Vagina (tissue), 2 donors: ENCODE results near the gene FAM171A1. TPM values are rescaled to one million over a fixed set of nuclear protein-coding genes. Genes with fewer than 3 reads are reported as not detected.

Source experiments
- DNase-seq, 2 donors: peaks; one replicate each; pipeline ENCODE4 v3.0.0-alpha.2; 2017; ENCODE audit errors: extremely low spot score in 2 of 2
- H3K27ac ChIP-seq: fragments of 200-600 bp; sonication (generic); one replicate; pipeline ENCODE4 v1.5.1; 2019
- H3K27me3 ChIP-seq: fragments of 200-600 bp; sonication (generic); one replicate; pipeline ENCODE4 v1.5.1; 2019
- H3K36me3 ChIP-seq, 2 donors: fragments of 200-600 bp; sonication (generic); one replicate each; pipeline ENCODE4 v1.5.1; 2017 to 2019
- H3K4me1 ChIP-seq: fragments of 200-600 bp; sonication (generic); one replicate; pipeline ENCODE4 v1.5.1; 2019
- H3K4me3 ChIP-seq, 2 donors: fragments of 200-600 bp; sonication (generic); 1 replicate in 1 of 2; 2 replicates in 1 of 2; pipeline ENCODE4 v1.5.1; 2016 to 2019
- H3K9me3 ChIP-seq: fragments of 200-600 bp; sonication (generic); one replicate; pipeline ENCODE4 v1.5.1; 2019
- POLR2A ChIP-seq, 2 donors: fragments of 450-650 bp; IDR thresholded peaks; one replicate each; pipeline ENCODE4 v1.6.1; 2017; ENCODE audit warnings: antibody characterized with exemption in 2 of 2, mild to moderate bottlenecking in 2 of 2, moderate library complexity in 2 of 2
- POLR2AphosphoS5 ChIP-seq, 2 donors: sonication (generic); formaldehyde crosslinking; IDR thresholded peaks; one replicate each; pipeline ENCODE4 v1.9.0; 2017; ENCODE audit warnings: antibody characterized with exemption in 2 of 2, mild to moderate bottlenecking in 2 of 2, low read depth in 1 of 2; ENCODE audit not compliant: insufficient read depth in 1 of 2
- intact Hi-C: fragments of 100-400 bp; cut with DNase I; formaldehyde crosslinking; loops from one replicate; pipeline ENCODE4 v1.15.1; 2023
- total RNA-seq: library from RNA; depleted of rRNA; stranded (reverse); fragments of >200 nt; gene quantifications from one replicate; pipeline ENCODE4 v1.2.3, GENCODE V29; 2016
- TF ChIP-seq, protein P1 (sequence below), 3 experiments: fragments of 450-650 bp in 2 of 3; fragments of 200-600 bp in 1 of 3; sonication (generic) in 1 of 3; IDR thresholded peaks; one replicate each; pipeline ENCODE4 v1.5.1; 2017 to 2019; ENCODE audit warnings: antibody characterized with exemption in 3 of 3, mild to moderate bottlenecking in 2 of 3, moderate library complexity in 2 of 3

The FAM171A1 gene
- total RNA-seq, 1 donor from 2014 or later, result 8.6 TPM

DNA sequence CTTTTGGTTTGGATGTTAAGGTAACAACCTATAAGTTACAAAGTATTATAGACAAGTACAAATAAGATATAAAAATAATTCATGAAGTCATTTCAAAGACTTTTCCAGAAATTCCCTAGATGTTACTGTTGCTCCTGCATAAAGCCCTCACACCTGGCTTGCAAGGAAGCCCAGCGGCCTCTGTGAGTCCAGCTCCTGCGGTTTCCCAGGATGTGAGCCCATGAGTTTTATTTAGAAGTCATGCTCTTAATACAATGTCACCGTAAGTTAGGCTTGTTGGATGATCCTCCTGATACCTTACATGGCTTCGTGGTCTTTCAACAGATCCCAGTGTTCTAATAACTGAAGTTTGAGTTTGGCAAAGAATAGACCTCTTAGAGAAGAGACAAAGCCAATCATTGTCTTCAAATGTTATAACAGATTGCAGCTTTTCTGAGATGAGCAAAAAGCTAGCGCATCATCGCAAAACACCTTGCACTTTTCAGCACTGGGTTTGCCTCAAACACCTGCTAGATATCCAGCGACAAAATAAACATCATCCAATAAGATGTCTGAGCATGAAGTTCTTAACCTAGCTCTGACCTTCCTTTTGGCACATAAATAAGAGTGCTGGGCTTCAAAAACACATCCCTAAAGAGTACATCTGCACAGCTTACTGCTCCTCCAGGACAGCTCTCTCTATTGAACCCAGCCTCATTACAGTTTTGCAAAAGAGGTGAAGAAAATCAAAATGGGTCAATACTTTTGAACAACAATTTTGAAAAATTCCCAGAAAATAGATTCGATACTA is 3.6 kb downstream of the FAM171A1 start:
- TF ChIP-seq, protein P1, sequence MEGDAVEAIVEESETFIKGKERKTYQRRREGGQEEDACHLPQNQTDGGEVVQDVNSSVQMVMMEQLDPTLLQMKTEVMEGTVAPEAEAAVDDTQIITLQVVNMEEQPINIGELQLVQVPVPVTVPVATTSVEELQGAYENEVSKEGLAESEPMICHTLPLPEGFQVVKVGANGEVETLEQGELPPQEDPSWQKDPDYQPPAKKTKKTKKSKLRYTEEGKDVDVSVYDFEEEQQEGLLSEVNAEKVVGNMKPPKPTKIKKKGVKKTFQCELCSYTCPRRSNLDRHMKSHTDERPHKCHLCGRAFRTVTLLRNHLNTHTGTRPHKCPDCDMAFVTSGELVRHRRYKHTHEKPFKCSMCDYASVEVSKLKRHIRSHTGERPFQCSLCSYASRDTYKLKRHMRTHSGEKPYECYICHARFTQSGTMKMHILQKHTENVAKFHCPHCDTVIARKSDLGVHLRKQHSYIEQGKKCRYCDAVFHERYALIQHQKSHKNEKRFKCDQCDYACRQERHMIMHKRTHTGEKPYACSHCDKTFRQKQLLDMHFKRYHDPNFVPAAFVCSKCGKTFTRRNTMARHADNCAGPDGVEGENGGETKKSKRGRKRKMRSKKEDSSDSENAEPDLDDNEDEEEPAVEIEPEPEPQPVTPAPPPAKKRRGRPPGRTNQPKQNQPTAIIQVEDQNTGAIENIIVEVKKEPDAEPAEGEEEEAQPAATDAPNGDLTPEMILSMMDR (IDR thresholded peaks at IDR 0.05), result no peak
- TF ChIP-seq POLR2A (IDR thresholded peaks at IDR 0.05) (no peak), POLR2AphosphoS5 (IDR thresholded peaks at IDR 0.05; ENCODE audit: insufficient read depth in 1 of 2, low read depth in 1 of 2) (no peak)
- DNase-seq, result no peak

DNA sequence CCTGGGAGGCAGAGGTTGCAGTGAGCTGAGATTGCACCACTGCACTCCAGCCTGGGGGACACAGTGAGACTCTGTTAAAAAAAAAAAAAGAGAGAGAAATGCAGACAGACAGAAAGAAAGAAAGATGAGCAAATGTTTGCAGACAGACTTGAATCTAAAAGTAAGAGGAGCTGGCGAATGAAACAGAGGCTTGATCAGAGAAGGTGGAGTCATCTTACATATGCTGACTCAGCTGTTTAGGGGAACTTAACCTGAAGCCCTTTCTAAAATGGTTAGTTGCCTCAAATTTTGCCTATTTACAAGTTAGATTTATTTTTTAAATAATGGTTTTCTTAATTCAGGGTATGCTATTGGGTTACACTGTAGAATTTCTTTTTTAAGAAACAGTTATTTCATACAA is 5.4 kb downstream of the FAM171A1 start:
- H3K36me3 ChIP-seq, result no peaks in the 10 kb centered on the region
- intact Hi-C loops, result no loop called here
- TF ChIP-seq POLR2AphosphoS5 (IDR thresholded peaks at IDR 0.05; ENCODE audit: insufficient read depth in 1 of 2, low read depth in 1 of 2) (no peak), POLR2A (IDR thresholded peaks at IDR 0.05) (no peak)

More for the DNA sequence above, 3.6 kb downstream of the FAM171A1 start:
- Histone ChIP-seq H3K27ac (no peak overlapping the region), H3K4me3 (no peak overlapping the region), H3K36me3 (no peaks in the 10 kb centered on the region), H3K27me3 (no peaks in the 10 kb centered on the region), H3K9me3 (no peaks in the 10 kb centered on the region), H3K4me1 (peaks cover 17% of the 10 kb centered on the region)
- intact Hi-C loops, result no loop called here

DNA sequence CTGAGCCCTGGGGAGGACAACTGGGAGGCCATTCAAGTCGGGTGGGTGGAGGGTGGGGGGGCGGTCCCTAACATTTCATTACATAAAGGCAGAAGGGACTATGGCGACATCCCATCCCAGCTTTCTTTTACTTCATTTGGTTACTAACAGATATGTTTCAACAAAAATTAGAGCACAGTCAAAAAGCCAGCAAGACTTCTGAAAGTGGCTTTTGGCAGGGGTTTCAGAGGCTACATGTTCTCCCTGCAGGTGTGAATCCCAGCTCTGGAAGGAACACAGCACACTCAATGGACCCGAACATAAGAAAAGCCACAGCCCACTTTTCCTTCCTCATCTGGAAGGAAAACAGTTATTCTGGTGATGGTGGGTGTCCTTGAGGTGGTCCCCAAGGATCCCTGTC is 7.1 kb downstream of the FAM171A1 start:
- H3K4me3 ChIP-seq, result no peak overlapping the region
- no peaks in the 10 kb centered on the region for H3K4me1 ChIP-seq
- H3K9me3 ChIP-seq, result no peaks in the 10 kb centered on the region
- DNase-seq, result no peak
- TF ChIP-seq POLR2A (IDR thresholded peaks at IDR 0.05) (no peak), POLR2AphosphoS5 (IDR thresholded peaks at IDR 0.05; ENCODE audit: insufficient read depth in 1 of 2, low read depth in 1 of 2) (no peak)
- TF ChIP-seq, protein P1 (IDR thresholded peaks at IDR 0.05), result no peak
- no peaks in the 10 kb centered on the region for H3K36me3 ChIP-seq
- intact Hi-C loops, result no loop called here
- H3K27ac ChIP-seq, result no peak overlapping the region
- H3K27me3 ChIP-seq, result no peaks in the 10 kb centered on the region

More for the DNA sequence above, 5.4 kb downstream of the FAM171A1 start:
- Histone ChIP-seq H3K27ac (no peak overlapping the region), H3K4me3 (no peak overlapping the region), H3K4me1 (peaks cover 12% of the 10 kb centered on the region), H3K27me3 (no peaks in the 10 kb centered on the region), H3K9me3 (no peaks in the 10 kb centered on the region)
- no peak for DNase-seq

DNA sequence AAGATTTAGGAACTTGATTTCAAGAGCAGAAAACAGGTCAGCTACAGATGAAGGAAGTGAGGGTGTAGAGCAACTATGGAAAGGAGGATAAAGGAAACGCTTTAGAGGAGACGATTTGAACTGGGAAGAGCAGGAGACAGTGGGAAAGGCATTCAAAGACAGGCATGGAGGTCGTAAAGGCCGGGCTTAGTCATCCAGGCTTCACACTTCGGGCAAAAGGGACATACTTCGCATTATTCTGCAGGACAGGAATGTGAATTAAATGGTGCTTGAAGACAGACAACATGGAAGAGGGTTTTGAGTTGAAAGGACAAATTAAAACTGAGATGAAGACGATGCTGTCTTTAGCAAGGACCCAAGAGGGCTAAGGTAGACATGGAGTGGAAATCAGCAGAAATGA is 8.1 kb downstream of the FAM171A1 start:
- Histone ChIP-seq H3K36me3 (no peaks in the 10 kb centered on the region), H3K4me3 (no peak overlapping the region), H3K27me3 (no peaks in the 10 kb centered on the region), H3K4me1 (no peaks in the 10 kb centered on the region), H3K27ac (no peak overlapping the region), H3K9me3 (no peaks in the 10 kb centered on the region)
- TF ChIP-seq POLR2A (IDR thresholded peaks at IDR 0.05), result no peak
- TF ChIP-seq POLR2AphosphoS5 (IDR thresholded peaks at IDR 0.05; ENCODE audit: insufficient read depth in 1 of 2, low read depth in 1 of 2), result no peak
- TF ChIP-seq, protein P1 (IDR thresholded peaks at IDR 0.05), result no peak
- DNase-seq, result no peak
- intact Hi-C loops, result no loop called here

DNA sequence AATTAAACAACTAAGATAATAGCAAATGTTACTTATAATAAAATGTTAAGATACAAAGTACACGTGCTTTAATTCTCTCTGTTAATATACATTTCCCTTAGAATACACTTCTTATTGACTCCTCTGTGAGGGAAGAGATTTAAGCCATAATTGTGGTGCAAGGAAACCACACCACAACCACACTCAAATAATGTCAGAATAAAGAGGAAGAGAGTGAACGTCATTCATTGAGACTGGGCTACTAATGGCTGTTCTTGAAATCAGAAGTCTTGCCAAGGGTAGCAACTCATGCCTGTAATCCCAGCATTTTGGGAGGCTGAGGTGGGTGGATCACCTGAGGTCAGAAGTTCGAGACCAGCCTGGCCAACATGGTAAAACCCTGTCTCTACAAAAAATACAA is 10.0 kb downstream of the FAM171A1 start:
- intact Hi-C loops, result no loop called here
- TF ChIP-seq POLR2AphosphoS5 (IDR thresholded peaks at IDR 0.05; ENCODE audit: insufficient read depth in 1 of 2, low read depth in 1 of 2), result no peak
- TF ChIP-seq, protein P1 (IDR thresholded peaks at IDR 0.05), result no peak
- no peak for TF ChIP-seq POLR2A (IDR thresholded peaks at IDR 0.05)
- Histone ChIP-seq H3K36me3 (no peaks in the 10 kb centered on the region), H3K4me3 (no peak overlapping the region), H3K27me3 (no peaks in the 10 kb centered on the region), H3K27ac (no peak overlapping the region), H3K4me1 (no peaks in the 10 kb centered on the region), H3K9me3 (no peaks in the 10 kb centered on the region)
- no peak for DNase-seq
